Choroid plexus epithelial cell (primary cell): ENCODE data around the gene ERI3.

Experiments
- DNase-seq: peaks from one replicate; pipeline ENCODE4 v3.0.0-alpha.2; 2010; ENCODE audit warnings: low read depth
- H3K4me3 ChIP-seq: 2 replicates; pipeline ENCODE4 v1.5.1; 2011; ENCODE audit warnings: low read depth, mild to moderate bottlenecking, control low read depth, low read length, moderate library complexity
- TF ChIP-seq, protein P1 (sequence below): conservative IDR thresholded peaks from 2 replicates; pipeline ENCODE4 v1.5.1; 2011; ENCODE audit warnings: low read depth, mild to moderate bottlenecking, control low read depth, inconsistent platforms, low read length, moderate library complexity

The ERI3 gene

DNA sequence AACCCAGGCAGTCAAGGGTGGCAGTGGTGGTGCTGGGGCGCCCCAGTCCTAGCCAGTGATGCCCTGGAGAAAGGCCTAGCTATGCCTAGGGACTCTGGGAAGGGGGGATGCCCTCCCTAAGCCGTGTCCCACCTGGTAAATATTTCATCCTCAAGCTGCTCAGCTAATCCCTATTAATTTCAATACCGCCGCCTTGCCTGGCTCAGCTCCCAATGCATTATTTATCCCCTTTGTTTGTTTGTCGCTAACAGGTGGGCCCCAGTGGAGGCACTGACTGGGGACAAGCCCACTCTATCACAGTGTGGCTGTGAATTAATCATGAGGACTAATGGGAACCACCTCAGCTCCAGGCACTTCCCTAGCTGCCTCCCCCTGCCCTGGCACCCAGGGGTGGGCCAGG lies 119.2 kb downstream of the ERI3 start:
- TF ChIP-seq, protein P1, sequence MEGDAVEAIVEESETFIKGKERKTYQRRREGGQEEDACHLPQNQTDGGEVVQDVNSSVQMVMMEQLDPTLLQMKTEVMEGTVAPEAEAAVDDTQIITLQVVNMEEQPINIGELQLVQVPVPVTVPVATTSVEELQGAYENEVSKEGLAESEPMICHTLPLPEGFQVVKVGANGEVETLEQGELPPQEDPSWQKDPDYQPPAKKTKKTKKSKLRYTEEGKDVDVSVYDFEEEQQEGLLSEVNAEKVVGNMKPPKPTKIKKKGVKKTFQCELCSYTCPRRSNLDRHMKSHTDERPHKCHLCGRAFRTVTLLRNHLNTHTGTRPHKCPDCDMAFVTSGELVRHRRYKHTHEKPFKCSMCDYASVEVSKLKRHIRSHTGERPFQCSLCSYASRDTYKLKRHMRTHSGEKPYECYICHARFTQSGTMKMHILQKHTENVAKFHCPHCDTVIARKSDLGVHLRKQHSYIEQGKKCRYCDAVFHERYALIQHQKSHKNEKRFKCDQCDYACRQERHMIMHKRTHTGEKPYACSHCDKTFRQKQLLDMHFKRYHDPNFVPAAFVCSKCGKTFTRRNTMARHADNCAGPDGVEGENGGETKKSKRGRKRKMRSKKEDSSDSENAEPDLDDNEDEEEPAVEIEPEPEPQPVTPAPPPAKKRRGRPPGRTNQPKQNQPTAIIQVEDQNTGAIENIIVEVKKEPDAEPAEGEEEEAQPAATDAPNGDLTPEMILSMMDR: no peak
- DNase-seq: no peak
- H3K4me3 ChIP-seq: no peak overlapping the region

DNA sequence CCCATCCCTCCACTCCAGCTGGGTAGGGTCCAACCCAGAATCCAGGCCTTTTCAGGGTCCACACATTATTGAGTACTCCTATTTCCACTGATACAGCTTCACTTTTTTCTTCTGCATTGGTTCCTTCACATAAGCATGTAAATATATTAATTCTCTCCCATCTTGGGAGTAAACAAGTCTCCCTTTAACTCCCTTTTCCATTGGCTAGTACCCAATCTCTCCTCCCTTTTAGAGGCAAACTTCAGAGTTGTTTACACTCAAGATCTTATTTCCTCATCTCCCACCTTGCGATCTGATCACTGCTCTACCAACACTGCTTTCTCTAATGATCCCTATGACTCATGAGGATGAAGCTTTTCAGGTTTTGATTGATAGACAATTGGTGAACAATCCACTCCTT lies 121.5 kb downstream of the ERI3 start:
- H3K4me3 ChIP-seq: no peak overlapping the region
- DNase-seq: no peak
- TF ChIP-seq, protein P1: no peak

DNA sequence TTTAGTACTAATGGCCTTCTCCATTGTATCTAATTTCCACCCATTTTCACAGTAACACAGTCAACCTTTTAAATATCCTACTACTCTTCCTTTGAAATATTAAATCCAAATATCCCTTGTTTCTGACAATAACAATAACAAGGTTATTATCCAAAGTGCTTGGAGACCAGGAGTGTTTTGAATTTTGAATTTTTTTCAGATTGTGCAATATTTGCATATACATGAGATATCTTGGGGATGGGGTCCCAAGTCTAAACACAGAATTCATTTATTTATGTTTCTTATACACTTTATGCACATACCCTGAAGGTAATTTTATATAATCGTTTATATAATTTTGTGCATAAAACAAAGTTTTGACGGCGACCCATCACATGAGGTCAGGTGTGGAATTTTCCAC lies 124.3 kb downstream of the ERI3 start:
- TF ChIP-seq, protein P1: no peak
- no peak overlapping the region for H3K4me3 ChIP-seq
- DNase-seq: no peak

DNA sequence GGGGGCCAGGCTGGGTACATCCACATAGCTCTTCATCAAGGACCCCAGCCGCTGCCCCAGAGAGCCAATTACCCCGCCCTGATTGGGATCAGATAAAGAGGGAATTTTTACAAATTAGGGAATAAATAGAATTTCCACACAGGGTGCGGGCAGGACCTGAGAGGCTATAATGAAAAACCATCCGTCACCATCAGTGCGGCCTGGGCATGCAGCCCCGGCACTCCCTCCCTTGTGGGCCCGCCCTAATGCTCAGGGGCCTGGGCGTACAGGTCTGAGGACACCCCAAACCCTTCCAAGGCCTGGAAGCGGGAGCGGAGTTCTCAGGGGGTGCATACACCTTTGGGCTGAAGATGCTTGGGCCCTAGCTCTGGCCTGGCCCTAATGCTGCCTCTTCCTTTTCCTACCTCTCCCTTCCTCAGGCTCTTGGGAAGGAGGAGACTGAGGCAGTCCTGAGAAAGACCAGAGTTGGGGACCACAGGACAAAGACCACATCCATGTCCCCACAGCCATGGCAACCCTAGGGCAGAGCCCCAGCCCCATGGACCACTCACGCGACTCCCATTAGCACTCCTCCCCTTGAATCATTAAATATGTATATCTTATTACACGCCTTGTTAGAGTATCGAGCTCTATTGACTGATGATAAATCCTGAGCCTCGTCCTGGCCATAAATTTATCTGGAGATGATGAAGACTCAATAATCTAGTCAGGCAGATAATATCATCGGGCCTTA lies 125.5 kb downstream of the ERI3 start:
- TF ChIP-seq, protein P1: no peak
- H3K4me3 ChIP-seq: no peak overlapping the region
- DNase-seq: no peak

DNA sequence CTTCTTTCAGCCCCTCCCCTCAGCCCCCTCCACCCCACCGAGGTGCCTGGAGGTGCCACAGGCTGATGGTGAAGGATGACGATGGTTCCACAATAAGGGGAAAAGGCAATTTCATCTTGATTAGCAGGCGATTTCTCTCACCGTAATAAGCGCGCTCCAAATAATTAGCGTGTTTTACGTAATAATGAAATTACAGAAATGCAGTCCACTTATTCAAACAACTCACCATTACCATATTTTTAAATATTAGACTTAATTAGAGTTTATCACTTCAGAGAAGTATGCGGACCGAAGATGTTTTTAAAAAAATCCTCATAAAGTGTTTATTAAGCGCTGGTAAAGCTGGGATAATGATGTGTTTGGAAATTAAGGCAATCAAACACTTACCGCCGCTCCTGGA lies 126.8 kb downstream of the ERI3 start:
- TF ChIP-seq, protein P1: no peak
- H3K4me3 ChIP-seq: no peak overlapping the region
- no peak for DNase-seq

DNA sequence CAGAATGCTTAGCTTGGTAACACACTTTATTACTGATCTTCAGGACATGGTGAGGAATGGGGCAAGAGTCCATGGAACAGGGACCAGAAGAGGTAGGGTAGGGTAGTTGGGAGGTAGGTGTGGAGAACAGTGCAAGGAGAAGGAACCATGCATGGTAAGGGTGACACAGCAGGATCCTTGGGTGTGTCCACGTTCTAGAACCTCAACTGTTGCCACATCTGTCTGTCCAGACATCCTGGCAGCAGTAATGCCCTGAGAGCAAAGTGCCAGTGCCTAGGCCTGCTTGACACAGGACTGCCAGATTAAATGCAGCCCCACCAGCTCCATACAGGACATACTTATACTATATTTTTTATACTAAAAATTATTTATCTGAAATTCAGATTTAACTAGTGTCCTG lies 127.8 kb downstream of the ERI3 start:
- no peak overlapping the region for H3K4me3 ChIP-seq

More for the DNA sequence above, 127.8 kb downstream of the ERI3 start:
- TF ChIP-seq, protein P1: no peak
- no peak for DNase-seq
